Endothelial cell of umbilical vein (primary cell): Measurements from ENCODE around the gene GAL3ST3. TPM values are rescaled to one million over a fixed set of nuclear protein-coding genes. Genes with fewer than 3 reads are reported as not detected.

ENCODE experiments used
- BruUV-seq: library from RNA; stranded (reverse); fragments of 400-500 nt; replicated peaks from 2 replicates; lab custom pipeline; 2021; lab: Mats Ljungman, UMichigan
- CTCF ChIA-PET: fragments of 300-600, 350-600 bp; sonication (Branson Sonifier 250); formaldehyde crosslinking; loops from one replicate; lab custom pipeline; 2021; ENCODE audit warnings: antibody characterized with exemption, inconsistent platforms; lab: Charles Lee
- POLR2A ChIA-PET: fragments of 300-600, 350-600 bp; sonication (Branson Sonifier 250); formaldehyde crosslinking; loops from one replicate; lab custom pipeline; 2021; ENCODE audit warnings: antibody characterized with exemption, inconsistent platforms; lab: Charles Lee
- DNase-seq: peaks from one replicate; pipeline ENCODE4 v3.0.0-alpha.2; 2011; ENCODE audit warnings: low read depth, low spot score
- FAIRE-seq: peaks from 2 replicates; lab custom pipeline; 2011; peaks lifted over from hg19 to GRCh38; lab: Jason Lieb, UNC
- H2AFZ ChIP-seq: 2 replicates; pipeline ENCODE4 v1.6.0; 2012; ENCODE audit warnings: low read depth, low read length, control low read depth, inconsistent platforms
- H3K27ac ChIP-seq: 2 replicates; pipeline ENCODE4 v1.5.1; 2011; ENCODE audit warnings: low read depth, mild to moderate bottlenecking, control low read depth, low read length, moderate library complexity; ENCODE audit not compliant: insufficient read depth
- H3K27me3 ChIP-seq, 2 experiments: 2 replicates each; pipeline versions ENCODE4 v1.6.0 to v1.6.1; 2011; ENCODE audit warnings: low read length in 2 of 2, mixed read lengths in 1 of 2; ENCODE audit not compliant: control insufficient read depth in 2 of 2, insufficient read depth in 2 of 2
- H3K36me3 ChIP-seq, 2 experiments: 2 replicates in 1 of 2; 3 replicates in 1 of 2; pipeline ENCODE4 v1.5.1; 2011; ENCODE audit warnings: low read length in 2 of 2, mild to moderate bottlenecking in 1 of 2, moderate library complexity in 1 of 2; ENCODE audit not compliant: control insufficient read depth in 2 of 2, insufficient read depth in 2 of 2; ENCODE audit errors: extremely low read depth in 1 of 2
- H3K4me1 ChIP-seq: 3 replicates; pipeline ENCODE4 v1.5.1; 2011; ENCODE audit warnings: mild to moderate bottlenecking, low read length; ENCODE audit not compliant: control insufficient read depth, insufficient read depth; ENCODE audit errors: extremely low read depth
- H3K4me2 ChIP-seq: 2 replicates; pipeline ENCODE4 v1.6.1; 2011; ENCODE audit warnings: low read length, control low read depth, mixed read lengths; ENCODE audit not compliant: insufficient read depth
- H3K4me3 ChIP-seq, 3 experiments: fragments of 200-600 bp in 1 of 3; sonication (generic), shearing (Covaris generic) in 1 of 3; replicated peaks in 1 of 3; 2 replicates each; pipeline ENCODE4 v1.5.1; 2011 to 2016; ENCODE audit warnings: control low read depth in 3 of 3, low read length in 3 of 3, mild to moderate bottlenecking in 2 of 3, inconsistent platforms in 1 of 3, low read depth in 1 of 3, moderate library complexity in 1 of 3; ENCODE audit not compliant: insufficient read depth in 1 of 3
- H3K79me2 ChIP-seq: 2 replicates; pipeline ENCODE4 v1.6.0; 2012; ENCODE audit warnings: low read length, inconsistent platforms; ENCODE audit not compliant: control insufficient read depth, insufficient read depth
- H3K9ac ChIP-seq: replicated peaks from 2 replicates; pipeline ENCODE3; 2011; ENCODE audit warnings: low read length, control low read depth; ENCODE audit not compliant: insufficient read depth; ENCODE audit errors: extremely low read depth
- H3K9me1 ChIP-seq: replicated peaks from 3 replicates; pipeline ENCODE4 v1.6.0; 2011; ENCODE audit warnings: mild to moderate bottlenecking, low read length; ENCODE audit not compliant: control insufficient read depth, insufficient read depth; ENCODE audit errors: extremely low read depth
- H3K9me3 ChIP-seq: replicated peaks from 2 replicates; pipeline ENCODE4 v1.5.1; 2012; ENCODE audit warnings: low read length, inconsistent platforms; ENCODE audit not compliant: control insufficient read depth, insufficient read depth
- H4K20me1 ChIP-seq: replicated peaks from 2 replicates; pipeline ENCODE3; 2011; ENCODE audit warnings: mild to moderate bottlenecking, low read length; ENCODE audit not compliant: control insufficient read depth, insufficient read depth; ENCODE audit errors: extremely low read depth
- MYC ChIP-seq: IDR thresholded peaks from one replicate; pipeline ENCODE4 v1.6.1; 2011; ENCODE audit warnings: mild to moderate bottlenecking, low read depth, low read length
- dilution Hi-C: fragments of 300-500 bp; cut with MboI; formaldehyde crosslinking; loops from one replicate; pipeline ENCODE4 v1.15.0; 2019; ENCODE audit warnings: low sequenced_read_pairs; ENCODE audit not compliant: extremely low pct_ligation_motif_present
- intact Hi-C: fragments of 100-400 bp; cut with micrococcal nuclease; formaldehyde crosslinking; loops from one replicate; pipeline ENCODE4 v1.10.0; 2022
- polyA plus RNA-seq, 4 experiments: library from polyadenylated mRNA; depleted of rRNA in 3 of 4; stranded (reverse) in 3 of 4; unstranded in 1 of 4; fragments of >200 nt; gene quantifications; 2 replicates each; pipeline versions ENCODE4 v1.2.1 to v1.2.3, GENCODE V29; 2011 to 2012; ENCODE audit warnings: missing spikeins in 1 of 4
- total RNA-seq: library from RNA; stranded (reverse); gene quantifications from 2 replicates; pipeline ENCODE4 v1.2.3, GENCODE V29; 2021

The GAL3ST3 gene
- total and polyA plus RNA-seq, 2 donors (not counting 3 experiments of a cell fraction or from before 2014, with no cell fraction given) = 0.15 TPM; not detected in 1

GRCh38 chr11:65992056-65992455, 56.9 kb downstream of the GAL3ST3 start:
- dilution Hi-C loops = no loop called here
- no TSS peak for BruUV-seq
- Histone ChIP-seq H3K9ac (no peak overlapping the region), H3K36me3 (peaks cover 2 to 4% of the 10 kb centered on the region in 2 experiments), H3K9me1 (no peaks in the 10 kb centered on the region), H3K4me3 (no peak overlapping the region), H4K20me1 (no peaks in the 10 kb centered on the region), H3K9me3 (no peaks in the 10 kb centered on the region), H3K4me2 (no peak overlapping the region), H3K4me1 (no peaks in the 10 kb centered on the region), H3K27ac (no peak overlapping the region), H3K79me2 (no peaks in the 10 kb centered on the region), H3K27me3 (no peaks in the 10 kb centered on the region), H2AFZ (no peak overlapping the region)
- ChIA-PET POLR2A (no interaction called here), CTCF (interaction anchor here (0.9 to 5.7 kb wide), 8 partner anchors 9 to 354 kb away, joined by 3 to 115 read pairs (median 11); partner anchors contain the start of genes CCDC85B, FIBP and SIPA1)
- no peak for TF ChIP-seq MYC
- DNase-seq (no peak), FAIRE-seq (no peak)
- intact Hi-C loops = no loop called here

Other genes starting within 250 kb of the GAL3ST3 start
- 1.0 TPM in 1 of 2 replicates, not detected in the other for gene SNX32, start 215.2 kb downstream of the GAL3ST3 start, total RNA-seq
- gene SNX32, start 215.2 kb downstream of the GAL3ST3 start, polyA plus RNA-seq = 0.19 and 0.29 TPM in 2 replicates
- 1,783 and 1,844 TPM in 2 replicates for gene CFL1, start 191.0 kb downstream of the GAL3ST3 start, total RNA-seq
- gene CFL1, start 191.0 kb downstream of the GAL3ST3 start, polyA plus RNA-seq = 2,403 and 2,689 TPM in 2 replicates
- gene MUS81, start 188.7 kb downstream of the GAL3ST3 start, total RNA-seq = 68.4 and 76.9 TPM in 2 replicates
- gene MUS81, start 188.7 kb downstream of the GAL3ST3 start, polyA plus RNA-seq = 57.9 and 64.5 TPM in 2 replicates
- gene EFEMP2, start 176.4 kb downstream of the GAL3ST3 start, total RNA-seq = 76.5 and 81.7 TPM in 2 replicates
- gene EFEMP2, start 176.4 kb downstream of the GAL3ST3 start, polyA plus RNA-seq = 207 and 259 TPM in 2 replicates
- not detected in 2 replicates for gene CTSW, start 169.3 kb downstream of the GAL3ST3 start, total RNA-seq
- gene CTSW, start 169.3 kb downstream of the GAL3ST3 start, polyA plus RNA-seq = not detected in 2 replicates
- gene FIBP, start 160.7 kb downstream of the GAL3ST3 start, total RNA-seq = 88.5 and 105 TPM in 2 replicates
- 162 and 210 TPM in 2 replicates for gene FIBP, start 160.7 kb downstream of the GAL3ST3 start, polyA plus RNA-seq
- 103 and 105 TPM in 2 replicates for gene CCDC85B, start 158.5 kb downstream of the GAL3ST3 start, total RNA-seq
- 107 and 132 TPM in 2 replicates for gene CCDC85B, start 158.5 kb downstream of the GAL3ST3 start, polyA plus RNA-seq
- gene FOSL1, start 148.8 kb downstream of the GAL3ST3 start, total RNA-seq = 52.6 and 53.8 TPM in 2 replicates
- 16.6 and 18.1 TPM in 2 replicates for gene FOSL1, start 148.8 kb downstream of the GAL3ST3 start, polyA plus RNA-seq
- 32.8 and 35.6 TPM in 2 replicates for gene C11orf68, start 130.1 kb downstream of the GAL3ST3 start, total RNA-seq
- 66.5 and 84.8 TPM in 2 replicates for gene C11orf68, start 130.1 kb downstream of the GAL3ST3 start, polyA plus RNA-seq
- 114 and 118 TPM in 2 replicates for gene DRAP1, start 129.7 kb downstream of the GAL3ST3 start, total RNA-seq
- 73.5 and 74.9 TPM in 2 replicates for gene DRAP1, start 129.7 kb downstream of the GAL3ST3 start, polyA plus RNA-seq
- gene TSGA10IP, start 103.7 kb downstream of the GAL3ST3 start, total RNA-seq = not detected in 2 replicates
- not detected in 2 replicates for gene TSGA10IP, start 103.7 kb downstream of the GAL3ST3 start, polyA plus RNA-seq
- 58.9 and 62.7 TPM in 2 replicates for gene SART1, start 87.4 kb downstream of the GAL3ST3 start, total RNA-seq
- 17.3 and 21.8 TPM in 2 replicates for gene SART1, start 87.4 kb downstream of the GAL3ST3 start, polyA plus RNA-seq
- 39.7 and 42.4 TPM in 2 replicates for gene EIF1AD, start 47.0 kb downstream of the GAL3ST3 start, total RNA-seq
- gene EIF1AD, start 47.0 kb downstream of the GAL3ST3 start, polyA plus RNA-seq = 35.7 and 39.3 TPM in 2 replicates
- 246 and 269 TPM in 2 replicates for gene BANF1, start 46.7 kb downstream of the GAL3ST3 start, total RNA-seq
- 367 and 376 TPM in 2 replicates for gene BANF1, start 46.7 kb downstream of the GAL3ST3 start, polyA plus RNA-seq
- gene CST6, start 37.2 kb downstream of the GAL3ST3 start, total RNA-seq = 0.46 and 0.92 TPM in 2 replicates
- gene CST6, start 37.2 kb downstream of the GAL3ST3 start, polyA plus RNA-seq = 2.2 and 2.5 TPM in 2 replicates
- 1.0 and 1.3 TPM in 2 replicates for gene CATSPER1, start 22.7 kb downstream of the GAL3ST3 start, total RNA-seq
- gene CATSPER1, start 22.7 kb downstream of the GAL3ST3 start, polyA plus RNA-seq = 0.68 and 0.89 TPM in 2 replicates
- 179 and 196 TPM in 2 replicates for gene SF3B2, start 3.2 kb upstream of the GAL3ST3 start, total RNA-seq
- gene SF3B2, start 3.2 kb upstream of the GAL3ST3 start, polyA plus RNA-seq = 99.4 and 132 TPM in 2 replicates
- 52.8 and 64.4 TPM in 2 replicates for gene PACS1, start 21.1 kb upstream of the GAL3ST3 start, total RNA-seq
- gene PACS1, start 21.1 kb upstream of the GAL3ST3 start, polyA plus RNA-seq = 24.8 and 26.4 TPM in 2 replicates
- 39.2 and 40.5 TPM in 2 replicates for gene KLC2, start 208.5 kb upstream of the GAL3ST3 start, total RNA-seq
- gene KLC2, start 208.5 kb upstream of the GAL3ST3 start, polyA plus RNA-seq = 20.7 and 24.0 TPM in 2 replicates
- gene RAB1B, start 219.5 kb upstream of the GAL3ST3 start, total RNA-seq = 171 and 177 TPM in 2 replicates
- 383 and 465 TPM in 2 replicates for gene RAB1B, start 219.5 kb upstream of the GAL3ST3 start, polyA plus RNA-seq
- gene CNIH2, start 229.0 kb upstream of the GAL3ST3 start, total RNA-seq = 0.78 and 1.2 TPM in 2 replicates
- 0.46 and 0.91 TPM in 2 replicates for gene CNIH2, start 229.0 kb upstream of the GAL3ST3 start, polyA plus RNA-seq
- gene YIF1A, start 240.0 kb upstream of the GAL3ST3 start, total RNA-seq = 104 and 123 TPM in 2 replicates
- gene YIF1A, start 240.0 kb upstream of the GAL3ST3 start, polyA plus RNA-seq = 271 and 383 TPM in 2 replicates
- gene TMEM151A, start 242.7 kb upstream of the GAL3ST3 start, total RNA-seq = not detected in 2 replicates
- gene TMEM151A, start 242.7 kb upstream of the GAL3ST3 start, polyA plus RNA-seq = 0.03 TPM in 1 of 2 replicates, not detected in the other